MM.1S (cell line): ENCODE data around the gene C12orf56.

Source experiments
- DNase-seq: peaks from one replicate; pipeline ENCODE4 v3.0.0-alpha.2; 2015
- H2AFZ ChIP-seq: fragments of 300-600 bp; sonication (generic); 2 replicates; pipeline ENCODE4 v1.6.0; 2016; ENCODE audit warnings: antibody characterized with exemption, low read length
- H3F3A ChIP-seq: fragments of 300-600 bp; sonication (generic); 2 replicates; pipeline ENCODE4 v1.6.1; 2016; ENCODE audit warnings: mild to moderate bottlenecking, antibody characterized with exemption, low read length, moderate library complexity, mixed read lengths; ENCODE audit not compliant: insufficient read depth
- H3K27ac ChIP-seq: fragments of 300-600 bp; sonication (generic); 2 replicates; pipeline ENCODE4 v1.5.1; 2016; ENCODE audit warnings: mild to moderate bottlenecking, low read length
- H3K27me3 ChIP-seq: fragments of 300-600 bp; sonication (generic); replicated peaks from 2 replicates; pipeline ENCODE4 v1.6.0; 2016; ENCODE audit warnings: low read length; ENCODE audit not compliant: insufficient read depth
- H3K36me3 ChIP-seq: fragments of 300-600 bp; sonication (generic); replicated peaks from 2 replicates; pipeline ENCODE4 v1.6.1; 2016; ENCODE audit warnings: mild to moderate bottlenecking, low read length, mixed read lengths; ENCODE audit not compliant: insufficient read depth
- H3K4me1 ChIP-seq: fragments of 300-600 bp; sonication (generic); 2 replicates; pipeline ENCODE4 v1.6.1; 2016; ENCODE audit warnings: low read length, mixed read lengths
- H3K4me2 ChIP-seq: fragments of 300-600 bp; sonication (generic); 2 replicates; pipeline ENCODE4 v1.6.0; 2016; ENCODE audit warnings: low read depth, low read length
- H3K4me3 ChIP-seq: fragments of 300-600 bp; sonication (generic); 2 replicates; pipeline ENCODE4 v1.5.1; 2016; ENCODE audit warnings: low read length, mixed read lengths
- H3K79me2 ChIP-seq: fragments of 300-600 bp; sonication (generic); 2 replicates; pipeline ENCODE4 v1.6.1; 2016; ENCODE audit warnings: mixed run types, low read length, mixed read lengths
- H3K9ac ChIP-seq: fragments of 300-600 bp; sonication (generic); 2 replicates; pipeline ENCODE4 v1.6.1; 2016; ENCODE audit warnings: low read length, mixed read lengths
- H3K9me2 ChIP-seq: fragments of 300-600 bp; sonication (generic); replicated peaks from 2 replicates; pipeline ENCODE4 v1.6.1; 2016; ENCODE audit warnings: mild to moderate bottlenecking, low read length, mixed read lengths; ENCODE audit not compliant: insufficient read depth
- H3K9me3 ChIP-seq: fragments of 300-600 bp; sonication (generic); replicated peaks from 2 replicates; pipeline ENCODE4 v1.6.1; 2016; ENCODE audit warnings: mild to moderate bottlenecking, low read length, mixed read lengths; ENCODE audit not compliant: insufficient read depth
- H4K20me1 ChIP-seq: fragments of 300-600 bp; sonication (generic); 2 replicates; pipeline ENCODE4 v1.6.1; 2016; ENCODE audit warnings: mild to moderate bottlenecking, low read length, moderate library complexity, mixed read lengths; ENCODE audit not compliant: insufficient read depth
- EZH2 ChIP-seq: fragments of 300-600 bp; sonication (generic); optimal IDR thresholded peaks from 2 replicates; pipeline ENCODE3; 2017; ENCODE audit warnings: low read depth, mild to moderate bottlenecking, antibody characterized with exemption, low read length, mixed read lengths
- EZH2phosphoT487 ChIP-seq: fragments of 300-600 bp; sonication (generic); IDR thresholded peaks from 2 replicates; pipeline ENCODE4 v1.6.1; 2018; ENCODE audit warnings: antibody characterized with exemption, low read length
- TF ChIP-seq, protein P1 (sequence below): fragments of 300-600 bp; sonication (generic); IDR thresholded peaks from 2 replicates; pipeline ENCODE4 v1.5.1; 2016; ENCODE audit warnings: antibody characterized with exemption, low read length, mixed read lengths

The C12orf56 gene

GRCh38 chr12:64243809-64244208 lies 146.7 kb downstream of the C12orf56 start:
- H3K9me2 ChIP-seq, result no peaks in the 10 kb centered on the region
- H3K27me3 ChIP-seq, result no peaks in the 10 kb centered on the region
- no peaks in the 10 kb centered on the region for H4K20me1 ChIP-seq
- H3K4me1 ChIP-seq, result no peaks in the 10 kb centered on the region
- no peak overlapping the region for H3K27ac ChIP-seq
- H3K79me2 ChIP-seq, result no peaks in the 10 kb centered on the region
- no peak overlapping the region for H3K9ac ChIP-seq
- no peak overlapping the region for H3K4me2 ChIP-seq
- H3K4me3 ChIP-seq, result no peak overlapping the region
- H3K36me3 ChIP-seq, result no peaks in the 10 kb centered on the region
- DNase-seq, result no peak
- H3F3A ChIP-seq, result no peaks in the 10 kb centered on the region
- no peaks in the 10 kb centered on the region for H3K9me3 ChIP-seq
- H2AFZ ChIP-seq, result no peak overlapping the region
- no peak for TF ChIP-seq EZH2phosphoT487

GRCh38 chr12:64240781-64241180 lies 149.8 kb downstream of the C12orf56 start:
- no peaks in the 10 kb centered on the region for H3K36me3 ChIP-seq
- DNase-seq, result no peak
- no peaks in the 10 kb centered on the region for H3K9me3 ChIP-seq
- H3K79me2 ChIP-seq, result no peaks in the 10 kb centered on the region
- H3K27me3 ChIP-seq, result no peaks in the 10 kb centered on the region
- H3K9me2 ChIP-seq, result no peaks in the 10 kb centered on the region
- H3K4me1 ChIP-seq, result no peaks in the 10 kb centered on the region
- H4K20me1 ChIP-seq, result no peaks in the 10 kb centered on the region
- no peak overlapping the region for H3K27ac ChIP-seq
- no peak overlapping the region for H3K4me3 ChIP-seq
- H3K9ac ChIP-seq, result no peak overlapping the region
- no peaks in the 10 kb centered on the region for H3F3A ChIP-seq
- TF ChIP-seq EZH2, result no peak
- TF ChIP-seq EZH2phosphoT487, result no peak
- TF ChIP-seq, protein P1, sequence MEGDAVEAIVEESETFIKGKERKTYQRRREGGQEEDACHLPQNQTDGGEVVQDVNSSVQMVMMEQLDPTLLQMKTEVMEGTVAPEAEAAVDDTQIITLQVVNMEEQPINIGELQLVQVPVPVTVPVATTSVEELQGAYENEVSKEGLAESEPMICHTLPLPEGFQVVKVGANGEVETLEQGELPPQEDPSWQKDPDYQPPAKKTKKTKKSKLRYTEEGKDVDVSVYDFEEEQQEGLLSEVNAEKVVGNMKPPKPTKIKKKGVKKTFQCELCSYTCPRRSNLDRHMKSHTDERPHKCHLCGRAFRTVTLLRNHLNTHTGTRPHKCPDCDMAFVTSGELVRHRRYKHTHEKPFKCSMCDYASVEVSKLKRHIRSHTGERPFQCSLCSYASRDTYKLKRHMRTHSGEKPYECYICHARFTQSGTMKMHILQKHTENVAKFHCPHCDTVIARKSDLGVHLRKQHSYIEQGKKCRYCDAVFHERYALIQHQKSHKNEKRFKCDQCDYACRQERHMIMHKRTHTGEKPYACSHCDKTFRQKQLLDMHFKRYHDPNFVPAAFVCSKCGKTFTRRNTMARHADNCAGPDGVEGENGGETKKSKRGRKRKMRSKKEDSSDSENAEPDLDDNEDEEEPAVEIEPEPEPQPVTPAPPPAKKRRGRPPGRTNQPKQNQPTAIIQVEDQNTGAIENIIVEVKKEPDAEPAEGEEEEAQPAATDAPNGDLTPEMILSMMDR, result no peak
- H2AFZ ChIP-seq, result no peak overlapping the region
- H3K4me2 ChIP-seq, result no peak overlapping the region

DNA sequence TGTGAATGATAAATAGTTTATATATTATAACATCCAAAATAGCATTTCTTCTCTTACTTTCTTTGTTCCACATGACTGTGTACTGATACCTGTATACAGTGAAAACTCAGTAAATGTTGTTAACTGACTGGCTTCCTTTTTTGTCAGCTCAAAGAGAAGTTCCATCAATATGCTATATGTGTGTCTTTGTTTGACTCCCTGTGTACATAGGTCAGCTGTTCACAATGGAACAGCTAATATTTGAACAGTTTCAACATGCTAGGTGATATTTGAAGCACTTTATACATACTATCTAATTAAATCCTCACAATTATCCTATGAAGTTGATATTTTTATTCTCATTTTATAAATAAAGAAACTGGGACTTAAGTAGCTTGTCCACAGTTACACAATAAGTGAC lies 153.2 kb downstream of the C12orf56 start:
- Histone ChIP-seq H3K79me2 (no peaks in the 10 kb centered on the region), H3K4me3 (no peak overlapping the region), H3K9me3 (no peaks in the 10 kb centered on the region), H3K4me2 (no peak overlapping the region), H3K27me3 (no peaks in the 10 kb centered on the region), H3K9me2 (no peaks in the 10 kb centered on the region), H3K36me3 (no peaks in the 10 kb centered on the region), H4K20me1 (no peaks in the 10 kb centered on the region), H2AFZ (no peak overlapping the region), H3K9ac (no peak overlapping the region), H3K4me1 (no peaks in the 10 kb centered on the region), H3K27ac (no peak overlapping the region), H3F3A (no peaks in the 10 kb centered on the region)
- no peak for DNase-seq
- TF ChIP-seq EZH2phosphoT487 (no peak), EZH2 (no peak)
- TF ChIP-seq, protein P1, result no peak

GRCh38 chr12:64236549-64236948 lies 154.0 kb downstream of the C12orf56 start:
- no peak overlapping the region for H3K9ac ChIP-seq
- H3K4me2 ChIP-seq, result no peak overlapping the region
- H2AFZ ChIP-seq, result no peak overlapping the region
- H3K9me2 ChIP-seq, result no peaks in the 10 kb centered on the region; the same call in 1 of the 2 replicates
- no peaks in the 10 kb centered on the region for H3K27me3 ChIP-seq
- no peaks in the 10 kb centered on the region for H3K36me3 ChIP-seq
- no peaks in the 10 kb centered on the region for H3K79me2 ChIP-seq
- no peaks in the 10 kb centered on the region for H3K9me3 ChIP-seq
- no peak for TF ChIP-seq EZH2phosphoT487
- no peak for TF ChIP-seq EZH2
- TF ChIP-seq, protein P1, result no peak
- no peaks in the 10 kb centered on the region for H3F3A ChIP-seq
- no peak overlapping the region for H3K27ac ChIP-seq
- no peaks in the 10 kb centered on the region for H3K4me1 ChIP-seq
- DNase-seq, result no peak
- H4K20me1 ChIP-seq, result no peaks in the 10 kb centered on the region
- H3K4me3 ChIP-seq, result no peak overlapping the region
